GM23338 (cell line): Measurements from ENCODE around the gene BCO1. TPM values are rescaled to one million over a fixed set of nuclear protein-coding genes. Genes with fewer than 3 reads are reported as not detected.

Experiments used
- ATAC-seq: fragments of 200-7000 bp; cut with Tn5 transposase; 3 replicates; pipeline ENCODE4 v1.9.1; 2020
- DNase-seq: peaks from one replicate; pipeline ENCODE4 v3.0.0-alpha.2; 2015; ENCODE audit warnings: low spot score
- H2AFZ ChIP-seq: fragments of 200-600 bp; sonication (generic); 2 replicates; pipeline ENCODE4 v1.8.0; 2016; ENCODE audit warnings: antibody characterized with exemption, mild to moderate bottlenecking, moderate library complexity
- H3F3A ChIP-seq: fragments of 200-600 bp; sonication (generic); replicated peaks from 2 replicates; pipeline ENCODE4 v1.8.0; 2017; ENCODE audit warnings: antibody characterized with exemption, mixed run types, low read depth
- H3K27ac ChIP-seq: fragments of 200-600 bp; sonication (generic); 2 replicates; pipeline ENCODE4 v1.6.1; 2016; ENCODE audit warnings: low read depth
- H3K27me3 ChIP-seq: fragments of 200-600 bp; sonication (generic); 2 replicates; pipeline ENCODE4 v1.8.0; 2016; ENCODE audit warnings: mild to moderate bottlenecking, mixed run types, moderate library complexity; ENCODE audit not compliant: insufficient read depth
- H3K36me3 ChIP-seq: fragments of 200-600 bp; sonication (generic); 2 replicates; pipeline ENCODE4 v1.8.0; 2016; ENCODE audit warnings: mild to moderate bottlenecking; ENCODE audit not compliant: insufficient read depth
- H3K4me1 ChIP-seq: fragments of 200-600 bp; sonication (generic); 2 replicates; pipeline ENCODE4 v1.8.0; 2016; ENCODE audit warnings: mild to moderate bottlenecking, moderate library complexity; ENCODE audit not compliant: insufficient read depth
- H3K4me2 ChIP-seq: fragments of 200-600 bp; sonication (generic); 2 replicates; pipeline ENCODE4 v1.7.1; 2017; ENCODE audit warnings: mixed run types
- H3K4me3 ChIP-seq: fragments of 200-600 bp; sonication (generic); 2 replicates; pipeline ENCODE4 v1.6.1; 2016; ENCODE audit warnings: mixed run types
- H3K79me2 ChIP-seq: fragments of 200-600 bp; sonication (generic); replicated peaks from 2 replicates; pipeline ENCODE4 v1.8.0; 2017; ENCODE audit warnings: mild to moderate bottlenecking; ENCODE audit not compliant: insufficient read depth
- H3K9me2 ChIP-seq: fragments of 200-600 bp; sonication (generic); 2 replicates; pipeline ENCODE4 v1.8.0; 2017; ENCODE audit not compliant: insufficient read depth
- H4K20me1 ChIP-seq: fragments of 200-600 bp; sonication (generic); replicated peaks from 2 replicates; pipeline ENCODE4 v1.8.0; 2017; ENCODE audit warnings: mild to moderate bottlenecking; ENCODE audit not compliant: insufficient read depth
- H3K27ac Mint-ChIP-seq: 2 replicates; pipeline ENCODE4 v1.8.0; 2020; ENCODE audit warnings: inconsistent platforms, mild to moderate bottlenecking, moderate library complexity, mixed read lengths
- H3K27me3 Mint-ChIP-seq: 3 replicates; pipeline ENCODE4 v1.8.0; 2022; ENCODE audit warnings: low read depth, mild to moderate bottlenecking, moderate library complexity, mixed read lengths, inconsistent platforms; ENCODE audit not compliant: insufficient read depth, poor library complexity
- H3K36me3 Mint-ChIP-seq: 3 replicates; pipeline ENCODE4 v1.8.0; 2021; ENCODE audit warnings: low read depth, mild to moderate bottlenecking, inconsistent platforms, moderate library complexity, mixed read lengths
- H3K4me1 Mint-ChIP-seq: 3 replicates; pipeline ENCODE4 v1.8.0; 2020; ENCODE audit warnings: mild to moderate bottlenecking, inconsistent platforms, mixed read lengths
- H3K4me3 Mint-ChIP-seq: 3 replicates; pipeline ENCODE4 v1.8.0; 2021; ENCODE audit warnings: moderate library complexity, mild to moderate bottlenecking, inconsistent platforms, mixed read lengths
- H3K9me3 Mint-ChIP-seq: 3 replicates; pipeline ENCODE4 v1.8.0; 2020; ENCODE audit warnings: moderate library complexity, mild to moderate bottlenecking, inconsistent platforms, mixed read lengths
- CREB1 ChIP-seq: fragments of 250-450 bp; sonication (Bioruptor Pico); IDR thresholded peaks from 2 replicates; pipeline ENCODE4 v1.5.0; 2020; ENCODE audit warnings: low read depth, mild to moderate bottlenecking, moderate library complexity
- NANOG ChIP-seq: IDR thresholded peaks from 2 replicates; pipeline ENCODE4 v1.6.1; 2016; ENCODE audit warnings: antibody characterized with exemption, borderline replicate concordance
- POLR2AphosphoS5 ChIP-seq: IDR thresholded peaks from 2 replicates; pipeline ENCODE4 v1.6.1; 2016; ENCODE audit warnings: antibody characterized with exemption, low read depth
- polyA plus RNA-seq: library from polyadenylated mRNA; unstranded; fragments of >200 nt; fragmentation: Nextera tagmentation; extraction: Ambion mirVana; gene quantifications from 2 replicates; pipeline ENCODE4 v1.2.1, GENCODE V29; 2016
- total RNA-seq: library from RNA; depleted of rRNA; stranded (reverse); fragments of >200 nt; shearing (Covaris generic); gene quantifications from 2 replicates; pipeline ENCODE4 v1.2.3, GENCODE V29; 2014
- TF ChIP-seq, protein P1 (sequence below), 2 experiments: fragments of 200-600 bp in 1 of 2; sonication (generic) in 1 of 2; conservative IDR thresholded peaks; 2 replicates each; pipeline versions ENCODE4 v1.5.1 to v1.6.1; 2016 to 2017; ENCODE audit warnings: antibody characterized with exemption in 2 of 2, low read depth in 2 of 2, mild to moderate bottlenecking in 2 of 2, moderate library complexity in 1 of 2
- TF ChIP-seq, protein P2 (sequence below): IDR thresholded peaks from one replicate; pipeline ENCODE4 v1.6.1; 2018; ENCODE audit warnings: antibody characterized with exemption; ENCODE audit not compliant: unreplicated experiment
- TF ChIP-seq, protein P3 (sequence below): IDR thresholded peaks from 2 replicates; pipeline ENCODE4 v1.6.1; 2016; ENCODE audit warnings: antibody characterized with exemption

BCO1 gene
- total and polyA plus RNA-seq, 2 experiments from 2014 or later, result 0.28 TPM; not detected in 1

DNA sequence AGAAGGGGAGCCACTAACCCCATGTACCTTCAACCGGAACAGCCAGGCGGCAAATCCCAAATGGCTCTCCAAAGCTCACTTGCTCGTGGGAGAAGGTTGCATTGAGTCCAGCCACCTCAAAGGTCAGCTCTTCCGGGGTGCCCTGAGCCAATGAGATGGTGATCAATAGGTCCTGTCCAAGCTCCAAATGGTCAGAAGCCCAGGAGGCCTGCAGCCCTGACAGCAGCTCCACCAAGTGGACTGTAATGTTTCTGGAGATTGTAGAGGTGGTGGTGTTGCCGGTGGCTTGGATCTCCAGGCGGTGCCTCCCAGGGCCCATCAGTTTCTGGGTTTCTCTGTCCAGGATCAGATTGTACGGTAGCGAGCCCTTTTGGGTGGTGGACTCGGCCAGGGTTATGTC is 39.9 kb upstream of the BCO1 start:
- Histone ChIP-seq H3K9me2 (no peaks in the 10 kb centered on the region), H3K4me2 (no peak overlapping the region), H3K79me2 (no peaks in the 10 kb centered on the region), H3K27ac (no peak overlapping the region), H3F3A (no peaks in the 10 kb centered on the region), H3K4me3 (no peak overlapping the region), H3K4me1 (no peaks in the 10 kb centered on the region), H4K20me1 (no peaks in the 10 kb centered on the region), H2AFZ (no peak overlapping the region), H3K36me3 (no peaks in the 10 kb centered on the region), H3K27me3 (no peaks in the 10 kb centered on the region)
- DNase-seq (no peak), ATAC-seq (no peak)
- Mint-ChIP-seq H3K27me3 (peaks cover 1% of the 10 kb centered on the region), H3K4me3 (no peak overlapping the region), H3K4me1 (no peaks in the 10 kb centered on the region; the same call in 2 of the 3 replicates), H3K27ac (no peak overlapping the region), H3K36me3 (no peaks in the 10 kb centered on the region), H3K9me3 (no peaks in the 10 kb centered on the region)
- TF ChIP-seq, protein P1, sequence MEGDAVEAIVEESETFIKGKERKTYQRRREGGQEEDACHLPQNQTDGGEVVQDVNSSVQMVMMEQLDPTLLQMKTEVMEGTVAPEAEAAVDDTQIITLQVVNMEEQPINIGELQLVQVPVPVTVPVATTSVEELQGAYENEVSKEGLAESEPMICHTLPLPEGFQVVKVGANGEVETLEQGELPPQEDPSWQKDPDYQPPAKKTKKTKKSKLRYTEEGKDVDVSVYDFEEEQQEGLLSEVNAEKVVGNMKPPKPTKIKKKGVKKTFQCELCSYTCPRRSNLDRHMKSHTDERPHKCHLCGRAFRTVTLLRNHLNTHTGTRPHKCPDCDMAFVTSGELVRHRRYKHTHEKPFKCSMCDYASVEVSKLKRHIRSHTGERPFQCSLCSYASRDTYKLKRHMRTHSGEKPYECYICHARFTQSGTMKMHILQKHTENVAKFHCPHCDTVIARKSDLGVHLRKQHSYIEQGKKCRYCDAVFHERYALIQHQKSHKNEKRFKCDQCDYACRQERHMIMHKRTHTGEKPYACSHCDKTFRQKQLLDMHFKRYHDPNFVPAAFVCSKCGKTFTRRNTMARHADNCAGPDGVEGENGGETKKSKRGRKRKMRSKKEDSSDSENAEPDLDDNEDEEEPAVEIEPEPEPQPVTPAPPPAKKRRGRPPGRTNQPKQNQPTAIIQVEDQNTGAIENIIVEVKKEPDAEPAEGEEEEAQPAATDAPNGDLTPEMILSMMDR (conservative IDR thresholded peaks at IDR 0.05; ENCODE audit: low read depth in 2 of 2), result peak in 1 of 2 experiments; percentile 58; a peak in 2 of 4 replicates
- TF ChIP-seq, protein P2, sequence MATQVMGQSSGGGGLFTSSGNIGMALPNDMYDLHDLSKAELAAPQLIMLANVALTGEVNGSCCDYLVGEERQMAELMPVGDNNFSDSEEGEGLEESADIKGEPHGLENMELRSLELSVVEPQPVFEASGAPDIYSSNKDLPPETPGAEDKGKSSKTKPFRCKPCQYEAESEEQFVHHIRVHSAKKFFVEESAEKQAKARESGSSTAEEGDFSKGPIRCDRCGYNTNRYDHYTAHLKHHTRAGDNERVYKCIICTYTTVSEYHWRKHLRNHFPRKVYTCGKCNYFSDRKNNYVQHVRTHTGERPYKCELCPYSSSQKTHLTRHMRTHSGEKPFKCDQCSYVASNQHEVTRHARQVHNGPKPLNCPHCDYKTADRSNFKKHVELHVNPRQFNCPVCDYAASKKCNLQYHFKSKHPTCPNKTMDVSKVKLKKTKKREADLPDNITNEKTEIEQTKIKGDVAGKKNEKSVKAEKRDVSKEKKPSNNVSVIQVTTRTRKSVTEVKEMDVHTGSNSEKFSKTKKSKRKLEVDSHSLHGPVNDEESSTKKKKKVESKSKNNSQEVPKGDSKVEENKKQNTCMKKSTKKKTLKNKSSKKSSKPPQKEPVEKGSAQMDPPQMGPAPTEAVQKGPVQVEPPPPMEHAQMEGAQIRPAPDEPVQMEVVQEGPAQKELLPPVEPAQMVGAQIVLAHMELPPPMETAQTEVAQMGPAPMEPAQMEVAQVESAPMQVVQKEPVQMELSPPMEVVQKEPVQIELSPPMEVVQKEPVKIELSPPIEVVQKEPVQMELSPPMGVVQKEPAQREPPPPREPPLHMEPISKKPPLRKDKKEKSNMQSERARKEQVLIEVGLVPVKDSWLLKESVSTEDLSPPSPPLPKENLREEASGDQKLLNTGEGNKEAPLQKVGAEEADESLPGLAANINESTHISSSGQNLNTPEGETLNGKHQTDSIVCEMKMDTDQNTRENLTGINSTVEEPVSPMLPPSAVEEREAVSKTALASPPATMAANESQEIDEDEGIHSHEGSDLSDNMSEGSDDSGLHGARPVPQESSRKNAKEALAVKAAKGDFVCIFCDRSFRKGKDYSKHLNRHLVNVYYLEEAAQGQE, result no peak

DNA sequence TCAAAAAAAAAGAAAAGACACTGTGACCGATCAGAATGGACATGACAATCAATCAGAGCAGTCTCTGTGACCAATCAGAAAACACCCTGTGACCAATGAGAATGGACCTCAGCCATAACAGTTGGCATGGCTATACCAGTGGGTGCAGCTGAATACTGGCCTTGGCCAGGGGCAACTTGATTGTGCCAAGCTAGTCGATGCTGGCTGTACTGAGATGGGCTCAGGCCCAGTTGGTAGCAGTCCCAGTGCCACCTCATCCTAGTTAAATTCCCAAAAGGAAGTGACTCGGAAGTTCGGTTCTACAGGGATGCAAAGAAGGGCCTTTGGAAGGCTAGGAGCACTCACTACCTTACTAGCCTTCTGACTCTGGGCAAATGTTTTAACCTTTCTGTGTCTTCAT is 37.2 kb upstream of the BCO1 start:
- Mint-ChIP-seq H3K27me3 (peaks cover 6% of the 10 kb centered on the region), H3K27ac (no peak overlapping the region), H3K36me3 (no peaks in the 10 kb centered on the region), H3K4me1 (no peaks in the 10 kb centered on the region; the same call in 1 of the 3 replicates), H3K9me3 (no peaks in the 10 kb centered on the region), H3K4me3 (no peak overlapping the region)
- H2AFZ ChIP-seq, result no peak overlapping the region
- no peaks in the 10 kb centered on the region for H3K36me3 ChIP-seq
- H3K27ac ChIP-seq, result no peak overlapping the region
- H3K27me3 ChIP-seq, result no peaks in the 10 kb centered on the region
- H3K4me2 ChIP-seq, result no peak overlapping the region
- no peaks in the 10 kb centered on the region for H4K20me1 ChIP-seq
- no peaks in the 10 kb centered on the region for H3K9me2 ChIP-seq
- H3K79me2 ChIP-seq, result no peaks in the 10 kb centered on the region
- no peaks in the 10 kb centered on the region for H3K4me1 ChIP-seq
- DNase-seq, result no peak
- no peaks in the 10 kb centered on the region for H3F3A ChIP-seq
- H3K4me3 ChIP-seq, result no peak overlapping the region
- TF ChIP-seq NANOG (no peak), POLR2AphosphoS5 (no peak), CREB1 (no peak)
- TF ChIP-seq, protein P3, sequence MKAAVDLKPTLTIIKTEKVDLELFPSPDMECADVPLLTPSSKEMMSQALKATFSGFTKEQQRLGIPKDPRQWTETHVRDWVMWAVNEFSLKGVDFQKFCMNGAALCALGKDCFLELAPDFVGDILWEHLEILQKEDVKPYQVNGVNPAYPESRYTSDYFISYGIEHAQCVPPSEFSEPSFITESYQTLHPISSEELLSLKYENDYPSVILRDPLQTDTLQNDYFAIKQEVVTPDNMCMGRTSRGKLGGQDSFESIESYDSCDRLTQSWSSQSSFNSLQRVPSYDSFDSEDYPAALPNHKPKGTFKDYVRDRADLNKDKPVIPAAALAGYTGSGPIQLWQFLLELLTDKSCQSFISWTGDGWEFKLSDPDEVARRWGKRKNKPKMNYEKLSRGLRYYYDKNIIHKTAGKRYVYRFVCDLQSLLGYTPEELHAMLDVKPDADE, result no peak
- no peak for ATAC-seq
